OCI-LY7 (cell line): ENCODE results near the gene NFIA. TPM values are rescaled to one million over a fixed set of nuclear protein-coding genes. Genes with fewer than 3 reads are reported as not detected.

Experiments used
- BruUV-seq: library from RNA; stranded (reverse); fragments of 400-500 nt; replicated peaks from 2 replicates; lab custom pipeline; 2021; lab: Mats Ljungman, UMichigan
- CTCF ChIA-PET: fragments of 300-600 bp; sonication (Branson Sonifier 250); formaldehyde crosslinking; loops from one replicate; lab custom pipeline; 2022; ENCODE audit warnings: antibody characterized with exemption; ENCODE audit not compliant: unreplicated experiment; lab: Charles Lee
- POLR2A ChIA-PET: fragments of 300-600 bp; sonication (Branson Sonifier 250); formaldehyde crosslinking; loops from one replicate; lab custom pipeline; 2022; ENCODE audit warnings: antibody characterized with exemption; lab: Charles Lee
- DNase-seq: peaks from one replicate; pipeline ENCODE4 v3.0.0-alpha.2; 2015; ENCODE audit warnings: low spot score
- H2AFZ ChIP-seq: fragments of 200-600 bp; sonication (generic), shearing (Covaris generic); 2 replicates; pipeline ENCODE4 v1.6.1; 2014; ENCODE audit warnings: mild to moderate bottlenecking, antibody characterized with exemption, low read length, moderate library complexity
- H3K27ac ChIP-seq: fragments of 200-600 bp; sonication (generic); 2 replicates; pipeline ENCODE4 v1.5.1; 2014; ENCODE audit warnings: mixed run types, low read depth, mild to moderate bottlenecking, moderate library complexity, low read length, inconsistent platforms; ENCODE audit not compliant: poor library complexity, severe bottlenecking
- H3K36me3 ChIP-seq: fragments of 200-600 bp; sonication (generic); 2 replicates; pipeline ENCODE4 v1.6.1; 2014; ENCODE audit warnings: mild to moderate bottlenecking, antibody characterized with exemption, low read length, moderate library complexity, mixed read lengths; ENCODE audit not compliant: insufficient read depth
- H3K4me1 ChIP-seq: fragments of 200-600 bp; sonication (generic); 2 replicates; pipeline ENCODE4 v1.5.1; 2014; ENCODE audit warnings: mild to moderate bottlenecking, low read length; ENCODE audit not compliant: insufficient read depth, poor library complexity, severe bottlenecking
- H3K4me2 ChIP-seq: fragments of 200-600 bp; sonication (generic); 2 replicates; pipeline ENCODE4 v1.6.1; 2014; ENCODE audit warnings: mild to moderate bottlenecking, low read length
- H3K4me3 ChIP-seq: fragments of 200-600 bp; sonication (generic); 2 replicates; pipeline ENCODE4 v1.5.1; 2014; ENCODE audit warnings: mild to moderate bottlenecking, low read depth, low read length; ENCODE audit not compliant: poor library complexity, severe bottlenecking
- H3K79me2 ChIP-seq: fragments of 200-600 bp; sonication (generic); 2 replicates; pipeline ENCODE4 v1.6.1; 2016; ENCODE audit warnings: low read depth, mild to moderate bottlenecking, low read length, moderate library complexity, mixed read lengths; ENCODE audit not compliant: insufficient read depth
- H3K9me2 ChIP-seq: fragments of 200-600 bp; sonication (generic); 2 replicates; pipeline ENCODE4 v1.6.1; 2016; ENCODE audit warnings: mild to moderate bottlenecking, low read length, mixed read lengths; ENCODE audit not compliant: insufficient read depth
- H3K9me3 ChIP-seq: fragments of 200-600 bp; sonication (generic); 2 replicates; pipeline ENCODE4 v1.6.1; 2014; ENCODE audit warnings: mild to moderate bottlenecking, mixed run types, low read length, mixed read lengths
- H4K20me1 ChIP-seq: fragments of 200-600 bp; sonication (generic); 2 replicates; pipeline ENCODE4 v1.6.1; 2014; ENCODE audit warnings: mild to moderate bottlenecking, antibody characterized with exemption, low read length, moderate library complexity, mixed read lengths; ENCODE audit not compliant: insufficient read depth
- EZH2phosphoT487 ChIP-seq: fragments of 200-600 bp; sonication (generic); IDR thresholded peaks from 2 replicates; pipeline ENCODE4 v1.6.1; 2018; ENCODE audit warnings: low read depth, borderline replicate concordance, mild to moderate bottlenecking, mixed run types, antibody characterized with exemption, low read length, moderate library complexity, mixed read lengths
- intact Hi-C: fragments of 100-400 bp; cut with micrococcal nuclease; formaldehyde crosslinking; loops from one replicate; pipeline ENCODE4 v1.10.0; 2022; ENCODE audit not compliant: unreplicated experiment
- total RNA-seq, 2 experiments: library from RNA; depleted of rRNA in 1 of 2; stranded (reverse); fragments of >200 nt in 1 of 2; shearing (Covaris generic) in 1 of 2; gene quantifications; 2 replicates each; pipeline ENCODE4 v1.2.3, GENCODE V29; 2014 to 2022
- TF ChIP-seq, protein P1 (sequence below): fragments of 200-600 bp; sonication (generic); conservative IDR thresholded peaks from 2 replicates; pipeline ENCODE4 v1.5.1; 2014; ENCODE audit warnings: mild to moderate bottlenecking, antibody characterized with exemption, low read length, moderate library complexity, mixed read lengths

Gene NFIA
- total RNA-seq, 2 experiments from 2014 or later: 2.8 to 18.8 TPM

DNA sequence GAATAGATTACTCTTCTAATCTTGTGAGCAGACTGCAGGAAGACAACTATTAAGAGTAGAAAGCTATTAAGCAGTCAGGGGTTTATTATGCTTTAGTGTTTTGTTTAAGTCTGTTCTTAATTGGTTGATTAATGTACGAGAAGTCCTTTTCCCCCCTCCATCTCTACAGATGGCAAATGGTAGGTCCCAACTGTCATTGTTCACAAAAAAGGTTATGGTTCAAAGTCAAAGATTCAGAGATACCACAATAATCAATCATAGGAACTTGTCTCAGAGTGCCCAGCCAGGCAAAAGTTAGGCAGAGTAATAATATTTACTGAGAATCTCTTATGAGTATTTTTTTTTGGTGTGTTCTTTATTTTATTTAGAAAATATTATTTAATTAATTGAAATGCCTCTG is 26.8 kb downstream of the NFIA start:
- Histone ChIP-seq H3K36me3 (no peaks in the 10 kb centered on the region), H3K9me2 (no peaks in the 10 kb centered on the region), H3K4me1 (no peaks in the 10 kb centered on the region), H2AFZ (no peak overlapping the region), H4K20me1 (no peaks in the 10 kb centered on the region), H3K4me2 (no peak overlapping the region), H3K9me3 (no peaks in the 10 kb centered on the region), H3K27ac (no peak overlapping the region), H3K4me3 (no peak overlapping the region), H3K79me2 (no peaks in the 10 kb centered on the region)
- no peak for DNase-seq
- ChIA-PET POLR2A (no interaction called here), CTCF (no interaction called here)
- TF ChIP-seq, protein P1, sequence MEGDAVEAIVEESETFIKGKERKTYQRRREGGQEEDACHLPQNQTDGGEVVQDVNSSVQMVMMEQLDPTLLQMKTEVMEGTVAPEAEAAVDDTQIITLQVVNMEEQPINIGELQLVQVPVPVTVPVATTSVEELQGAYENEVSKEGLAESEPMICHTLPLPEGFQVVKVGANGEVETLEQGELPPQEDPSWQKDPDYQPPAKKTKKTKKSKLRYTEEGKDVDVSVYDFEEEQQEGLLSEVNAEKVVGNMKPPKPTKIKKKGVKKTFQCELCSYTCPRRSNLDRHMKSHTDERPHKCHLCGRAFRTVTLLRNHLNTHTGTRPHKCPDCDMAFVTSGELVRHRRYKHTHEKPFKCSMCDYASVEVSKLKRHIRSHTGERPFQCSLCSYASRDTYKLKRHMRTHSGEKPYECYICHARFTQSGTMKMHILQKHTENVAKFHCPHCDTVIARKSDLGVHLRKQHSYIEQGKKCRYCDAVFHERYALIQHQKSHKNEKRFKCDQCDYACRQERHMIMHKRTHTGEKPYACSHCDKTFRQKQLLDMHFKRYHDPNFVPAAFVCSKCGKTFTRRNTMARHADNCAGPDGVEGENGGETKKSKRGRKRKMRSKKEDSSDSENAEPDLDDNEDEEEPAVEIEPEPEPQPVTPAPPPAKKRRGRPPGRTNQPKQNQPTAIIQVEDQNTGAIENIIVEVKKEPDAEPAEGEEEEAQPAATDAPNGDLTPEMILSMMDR: no peak
- no peak for TF ChIP-seq EZH2phosphoT487
- BruUV-seq: no TSS peak
- intact Hi-C loops: no loop called here

DNA sequence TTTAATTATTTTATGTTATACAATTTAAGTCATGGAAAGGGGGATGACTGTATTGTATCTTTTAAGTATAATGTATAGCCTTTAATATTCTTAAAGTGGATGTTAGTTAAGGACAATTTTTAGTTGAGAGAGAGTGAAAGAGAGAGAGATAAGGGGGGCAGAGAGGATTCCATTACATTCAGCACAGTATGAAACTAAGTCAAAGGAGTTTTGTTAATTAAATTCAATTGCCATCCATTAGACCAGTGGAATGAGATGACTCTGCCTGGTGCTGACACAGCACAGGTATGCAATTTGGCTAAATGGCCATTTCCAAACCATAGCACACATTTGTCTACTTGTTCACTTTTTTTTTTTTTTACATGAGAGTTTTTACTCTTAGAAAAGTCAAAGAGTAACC is 27.5 kb downstream of the NFIA start:
- ChIA-PET CTCF (no interaction called here), POLR2A (interaction anchor here (1.0 kb wide), 2 partner anchors 32 to 272 kb away, joined by 3 read pairs; no protein-coding TSS in a partner anchor)
- intact Hi-C loops: no loop called here
- Histone ChIP-seq H3K79me2 (no peaks in the 10 kb centered on the region), H3K27ac (no peak overlapping the region), H2AFZ (no peak overlapping the region), H3K9me2 (no peaks in the 10 kb centered on the region), H3K9me3 (no peaks in the 10 kb centered on the region), H3K4me2 (no peak overlapping the region), H3K4me3 (no peak overlapping the region), H3K4me1 (no peaks in the 10 kb centered on the region), H3K36me3 (no peaks in the 10 kb centered on the region), H4K20me1 (no peaks in the 10 kb centered on the region)
- DNase-seq: no peak
- BruUV-seq: no TSS peak
- TF ChIP-seq EZH2phosphoT487: no peak
- TF ChIP-seq, protein P1: no peak

DNA sequence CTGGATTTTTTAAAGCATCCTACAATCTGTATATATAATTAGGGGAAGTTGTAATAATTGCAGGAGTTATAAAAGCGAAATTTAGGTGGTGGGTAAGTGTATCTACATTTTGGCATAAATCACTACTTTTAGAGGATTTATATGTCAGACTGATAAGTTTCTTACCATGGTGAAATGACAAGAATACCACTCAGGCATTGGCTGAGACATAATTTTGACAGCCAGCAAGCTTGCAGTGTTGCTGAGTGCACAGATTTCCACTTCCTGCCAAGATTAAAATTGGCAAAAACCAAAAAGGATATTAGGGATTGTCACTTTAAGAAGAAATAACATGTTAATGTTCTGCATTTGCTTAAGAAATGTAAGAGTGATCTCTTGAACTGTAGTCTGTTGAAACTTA is 28.2 kb downstream of the NFIA start:
- no peak overlapping the region for H2AFZ ChIP-seq
- H3K9me3 ChIP-seq: no peaks in the 10 kb centered on the region
- TF ChIP-seq, protein P1: no peak
- no peak for TF ChIP-seq EZH2phosphoT487
- H3K27ac ChIP-seq: no peak overlapping the region
- intact Hi-C loops: no loop called here
- H3K79me2 ChIP-seq: no peaks in the 10 kb centered on the region
- no peaks in the 10 kb centered on the region for H3K4me1 ChIP-seq
- no peak for DNase-seq
- no peak overlapping the region for H3K4me3 ChIP-seq
- no peaks in the 10 kb centered on the region for H3K36me3 ChIP-seq
- POLR2A ChIA-PET: interaction anchor here (1.0 kb wide), 2 partner anchors 32 to 271 kb away, joined by 3 read pairs; no protein-coding TSS in a partner anchor
- no TSS peak for BruUV-seq
- H3K9me2 ChIP-seq: no peaks in the 10 kb centered on the region
- no peak overlapping the region for H3K4me2 ChIP-seq
- no peaks in the 10 kb centered on the region for H4K20me1 ChIP-seq
- CTCF ChIA-PET: no interaction called here
